Liver (tissue), 9 donors: Measurements from ENCODE around the gene TANC1. TPM values are rescaled to one million over a fixed set of nuclear protein-coding genes. Genes with fewer than 3 reads are reported as not detected.

Experiments used
- DNase-seq: peaks from one replicate; pipeline ENCODE4 v3.0.0-alpha.2; 2017; ENCODE audit warnings: low spot score
- H3K27ac ChIP-seq, 2 donors: one replicate each; pipeline ENCODE4 v1.7.0; 2013; ENCODE audit warnings: inconsistent platforms in 2 of 2, low read length in 2 of 2, control low read depth in 1 of 2, low read depth in 1 of 2, mild to moderate bottlenecking in 1 of 2
- H3K27me3 ChIP-seq, 4 donors: one replicate each; pipeline versions ENCODE4 v1.6.1 to v1.7.0; 2013; ENCODE audit warnings: low read length in 3 of 4, inconsistent platforms in 1 of 4, mild to moderate bottlenecking in 1 of 4, moderate library complexity in 1 of 4; ENCODE audit not compliant: control insufficient read depth in 4 of 4, insufficient read depth in 4 of 4
- H3K36me3 ChIP-seq, 4 donors: one replicate each; pipeline versions ENCODE4 v1.6.1 to v1.7.0; 2013; ENCODE audit warnings: low read length in 3 of 4, mild to moderate bottlenecking in 3 of 4, low read depth in 1 of 4, moderate library complexity in 1 of 4; ENCODE audit not compliant: control insufficient read depth in 4 of 4, insufficient read depth in 3 of 4
- H3K4me1 ChIP-seq, 4 donors: one replicate each; pipeline versions ENCODE4 v1.6.1 to v1.7.0; 2013; ENCODE audit warnings: low read length in 3 of 4, mild to moderate bottlenecking in 3 of 4, moderate library complexity in 1 of 4; ENCODE audit not compliant: control insufficient read depth in 4 of 4, insufficient read depth in 4 of 4
- H3K4me3 ChIP-seq, 3 donors: one replicate each; pipeline versions ENCODE4 v1.6.1 to v1.7.0; 2013; ENCODE audit warnings: low read length in 3 of 3, control low read depth in 1 of 3, low read depth in 1 of 3, mild to moderate bottlenecking in 1 of 3
- H3K9ac ChIP-seq, 2 donors: one replicate each; pipeline ENCODE4 v1.7.0; 2013; ENCODE audit warnings: low read length in 2 of 2, mild to moderate bottlenecking in 2 of 2, moderate library complexity in 2 of 2, control low read depth in 1 of 2, low read depth in 1 of 2
- H3K9me3 ChIP-seq, 4 donors: one replicate each; pipeline versions ENCODE4 v1.6.1 to v1.7.0; 2013; ENCODE audit warnings: low read length in 3 of 4; ENCODE audit not compliant: control insufficient read depth in 4 of 4
- CTCF ChIP-seq: fragments of 150-350 bp; IDR thresholded peaks from 2 replicates; pipeline ENCODE4 v1.5.1; 2017; ENCODE audit warnings: improper control_type of control experiment, low read depth, low read length; ENCODE audit not compliant: missing input control
- EGR1 ChIP-seq, 2 donors: IDR thresholded peaks; 2 replicates each; pipeline ENCODE4 v1.6.1; 2016 to 2018; ENCODE audit warnings: antibody characterized with exemption in 2 of 2, low read depth in 2 of 2
- FOXA1 ChIP-seq: IDR thresholded peaks from 2 replicates; pipeline ENCODE4 v1.6.1; 2016; ENCODE audit warnings: antibody characterized with exemption
- FOXA2 ChIP-seq: IDR thresholded peaks from 2 replicates; pipeline ENCODE4 v1.6.1; 2016; ENCODE audit warnings: antibody characterized with exemption
- GABPA ChIP-seq, 2 donors: IDR thresholded peaks in 1 of 2; conservative IDR thresholded peaks in 1 of 2; 2 replicates each; pipeline ENCODE4 v1.6.1; 2016; ENCODE audit warnings: antibody characterized with exemption in 2 of 2, mild to moderate bottlenecking in 1 of 2, moderate library complexity in 1 of 2
- HNF4A ChIP-seq, 2 donors: conservative IDR thresholded peaks; 2 replicates each; pipeline ENCODE4 v1.6.1; 2016; ENCODE audit warnings: antibody characterized with exemption in 2 of 2, mild to moderate bottlenecking in 2 of 2
- HNF4G ChIP-seq: IDR thresholded peaks from 2 replicates; pipeline ENCODE4 v1.6.1; 2016; ENCODE audit warnings: antibody characterized with exemption
- JUND ChIP-seq, 2 donors: IDR thresholded peaks; 2 replicates each; pipeline ENCODE4 v1.6.1; 2016; ENCODE audit warnings: antibody characterized with exemption in 2 of 2
- MAX ChIP-seq: IDR thresholded peaks from 2 replicates; pipeline ENCODE4 v1.6.1; 2016; ENCODE audit warnings: antibody characterized with exemption
- NR2F2 ChIP-seq: IDR thresholded peaks from 2 replicates; pipeline ENCODE4 v1.6.1; 2016; ENCODE audit warnings: antibody characterized with exemption
- REST ChIP-seq: IDR thresholded peaks from 2 replicates; pipeline ENCODE4 v1.6.1; 2016; ENCODE audit warnings: antibody characterized with exemption, mild to moderate bottlenecking
- TAF1 ChIP-seq: conservative IDR thresholded peaks from 2 replicates; pipeline ENCODE4 v1.6.1; 2016; ENCODE audit warnings: antibody characterized with exemption, mild to moderate bottlenecking
- ZBTB33 ChIP-seq: IDR thresholded peaks from 2 replicates; pipeline ENCODE4 v1.6.1; 2016; ENCODE audit warnings: antibody characterized with exemption
- WGBS: extraction: QIAGEN DNeasy Blood & Tissue Kit; methylation state at CpG from one replicate; pipeline ENCODE4 v1.1.7; 2013; 5-methylcytosine and 5-hydroxymethylcytosine counted together
- polyA plus RNA-seq, 2 donors: library from polyadenylated mRNA; stranded (reverse) in 1 of 2; unstranded in 1 of 2; fragments of 200-250 nt in 1 of 2; fragments of >200 nt in 1 of 2; fragmentation: Nextera tagmentation in 1 of 2; extraction: Ambion mirVana in 1 of 2; gene quantifications; one replicate each; pipeline versions ENCODE4 v1.2.1 to v1.2.3, GENCODE V29; 2013 to 2015
- total RNA-seq, 2 donors: library from RNA; depleted of rRNA; stranded (reverse); fragments of >200 nt; gene quantifications; one replicate each; pipeline ENCODE4 v1.2.3, GENCODE V29; 2014
- donor health status: healthy.
- donor health status: healthy.
- donor health status: healthy.
- donor health status: healthy.
- donor health status: healthy.

The TANC1 gene
- total and polyA plus RNA-seq, 4 donors: 3.7 to 17.7 (median 5.2) TPM

GRCh38 chr2:158926478-158926948, 41.9 kb upstream of the TANC1 start:
- no peak overlapping the region for H3K27ac ChIP-seq
- H3K9ac ChIP-seq: no peak overlapping the region
- no peak overlapping the region for H3K4me3 ChIP-seq
- TF ChIP-seq JUND (IDR thresholded peaks at IDR 0.05): no peak
- no peak for TF ChIP-seq REST
- TF ChIP-seq EGR1 (IDR thresholded peaks at IDR 0.05; ENCODE audit: low read depth in 2 of 2): no peak
- no peak for TF ChIP-seq HNF4A (conservative IDR thresholded peaks at IDR 0.05)
- no peak for TF ChIP-seq ZBTB33
- no peak for TF ChIP-seq MAX
- H3K27me3 ChIP-seq: no peaks in the 10 kb centered on the region
- DNase-seq: no peak
- H3K9me3 ChIP-seq: no peaks in the 10 kb centered on the region
- H3K4me1 ChIP-seq: no peaks in the 10 kb centered on the region
- H3K36me3 ChIP-seq: no peaks in the 10 kb centered on the region
- WGBS: 86% methylated on average over 8 of the region's 8 CpGs

GRCh38 chr2:158928515-158928914, 39.9 kb upstream of the TANC1 start:
- no peaks in the 10 kb centered on the region for H3K9me3 ChIP-seq
- no peak overlapping the region for H3K27ac ChIP-seq
- no peak for TF ChIP-seq FOXA1
- no peak for TF ChIP-seq JUND (IDR thresholded peaks at IDR 0.05)
- TF ChIP-seq TAF1: no peak
- TF ChIP-seq FOXA2: no peak
- no peak for TF ChIP-seq HNF4A (conservative IDR thresholded peaks at IDR 0.05)
- TF ChIP-seq ZBTB33: no peak
- TF ChIP-seq CTCF: no peak
- TF ChIP-seq GABPA (IDR thresholded peaks at IDR 0.05 in 1 of 2, conservative IDR thresholded peaks at IDR 0.05 in 1 of 2): no peak
- no peak for TF ChIP-seq NR2F2
- TF ChIP-seq MAX: no peak
- TF ChIP-seq REST: no peak
- no peak for TF ChIP-seq HNF4G
- no peaks in the 10 kb centered on the region for H3K27me3 ChIP-seq
- no peak overlapping the region for H3K4me3 ChIP-seq
- no peak overlapping the region for H3K9ac ChIP-seq
- DNase-seq: no peak
- no peaks in the 10 kb centered on the region for H3K4me1 ChIP-seq
- 85% methylated on average over 2 of the region's 2 CpGs for WGBS
- no peaks in the 10 kb centered on the region for H3K36me3 ChIP-seq
